Right lobe of liver (tissue), 4 donors: ENCODE data around the gene PLXNA4.

Experiments
- CTCF ChIP-seq, 4 donors: fragments of 200-600 bp in 3 of 4; fragments of 450-650 bp in 1 of 4; IDR thresholded peaks; one replicate each; pipeline versions ENCODE4 v1.5.1 to v1.8.0; 2016 to 2022; ENCODE audit warnings: antibody characterized with exemption in 4 of 4, mild to moderate bottlenecking in 2 of 4
- POLR2A ChIP-seq: fragments of 450-650 bp; IDR thresholded peaks from one replicate; pipeline ENCODE4 v1.6.1; 2017; ENCODE audit warnings: antibody characterized with exemption, mild to moderate bottlenecking
- donor health status: DM: no; HTN: no; CAD: no.
- donor health status: DM: no; HTN: no; CAD: no.
- donor health status: DM: no; HTN: yes; CAD: no.

- TF ChIP-seq CTCF (IDR thresholded peaks at IDR 0.05) (no peak), POLR2A (no peak)
Observed at GRCh38 chr7:132216847-132217525, 359.3 kb downstream of the PLXNA4 start.
